H9 (cell line): Measurements from ENCODE around the gene ASB7. TPM values are rescaled to one million over a fixed set of nuclear protein-coding genes. Genes with fewer than 3 reads are reported as not detected.
A peak's percentile ranks its signal among the peaks of the same experiment; 100 is the strongest.

ENCODE experiments used
- DNase-seq: peaks from one replicate; pipeline ENCODE4 v3.0.0-alpha.2; 2017
- H2AFZ ChIP-seq: one replicate; pipeline ENCODE4 v1.6.1; 2013; ENCODE audit warnings: mild to moderate bottlenecking, low read length, control low read depth, moderate library complexity
- H2AK5ac ChIP-seq: 2 replicates; pipeline ENCODE4 v1.6.1; 2013; ENCODE audit warnings: low read length, control low read depth, mixed read lengths; ENCODE audit not compliant: insufficient read length
- H2BK120ac ChIP-seq: one replicate; pipeline ENCODE4 v1.6.1; 2013; ENCODE audit warnings: low read depth, mild to moderate bottlenecking, low read length, control low read depth, inconsistent platforms; ENCODE audit not compliant: poor library complexity, severe bottlenecking
- H2BK12ac ChIP-seq: 2 replicates; pipeline ENCODE4 v1.6.1; 2013; ENCODE audit warnings: low read length, control low read depth, mixed read lengths, low read depth; ENCODE audit not compliant: insufficient read length
- H2BK15ac ChIP-seq: 2 replicates; pipeline ENCODE4 v1.6.1; 2013; ENCODE audit warnings: low read depth, low read length, control low read depth
- H2BK20ac ChIP-seq: one replicate; pipeline ENCODE4 v1.6.1; 2013; ENCODE audit warnings: low read depth, mild to moderate bottlenecking, low read length, control low read depth, inconsistent platforms; ENCODE audit not compliant: poor library complexity, severe bottlenecking
- H2BK5ac ChIP-seq: 2 replicates; pipeline ENCODE4 v1.6.1; 2013; ENCODE audit warnings: low read length, control low read depth, mixed read lengths; ENCODE audit not compliant: insufficient read length
- H3K14ac ChIP-seq: 2 replicates; pipeline ENCODE4 v1.6.1; 2013; ENCODE audit warnings: low read length, control low read depth; ENCODE audit not compliant: insufficient read depth
- H3K18ac ChIP-seq: 2 replicates; pipeline ENCODE4 v1.6.1; 2013; ENCODE audit warnings: low read depth, mild to moderate bottlenecking, mixed read lengths, low read length, control low read depth; ENCODE audit not compliant: insufficient read length
- H3K23ac ChIP-seq: 2 replicates; pipeline ENCODE4 v1.6.1; 2013; ENCODE audit warnings: low read length, control low read depth, mixed read lengths, low read depth; ENCODE audit not compliant: insufficient read length
- H3K23me2 ChIP-seq: 2 replicates; pipeline ENCODE4 v1.6.1; 2013; ENCODE audit warnings: low read depth, mild to moderate bottlenecking, mixed read lengths, low read length, control low read depth; ENCODE audit not compliant: insufficient read length, poor library complexity, severe bottlenecking
- H3K27ac ChIP-seq: 2 replicates; pipeline ENCODE4 v1.5.1; 2013; ENCODE audit warnings: low read length, control low read depth, mixed read lengths, low read depth; ENCODE audit not compliant: insufficient read length
- H3K27me3 ChIP-seq: 2 replicates; pipeline ENCODE4 v1.6.1; 2013; ENCODE audit warnings: low read length, control low read depth, inconsistent platforms; ENCODE audit not compliant: insufficient read depth
- H3K4ac ChIP-seq: 2 replicates; pipeline ENCODE4 v1.6.1; 2013; ENCODE audit warnings: low read depth, mild to moderate bottlenecking, control low read depth, inconsistent platforms, low read length, moderate library complexity
- H3K4me1 ChIP-seq: 2 replicates; pipeline ENCODE4 v1.6.1; 2013; ENCODE audit warnings: low read length, control low read depth, inconsistent platforms; ENCODE audit not compliant: insufficient read depth
- H3K4me2 ChIP-seq: 2 replicates; pipeline ENCODE4 v1.6.1; 2013; ENCODE audit warnings: low read length, control low read depth, mixed read lengths; ENCODE audit not compliant: insufficient read length, insufficient read depth
- H3K56ac ChIP-seq: 2 replicates; pipeline ENCODE4 v1.6.1; 2013; ENCODE audit warnings: low read depth, mild to moderate bottlenecking, mixed read lengths, low read length, control low read depth; ENCODE audit not compliant: insufficient read length
- H3K79me1 ChIP-seq: 2 replicates; pipeline ENCODE4 v1.6.1; 2013; ENCODE audit warnings: low read depth, mild to moderate bottlenecking, moderate library complexity, low read length, control low read depth, inconsistent platforms; ENCODE audit not compliant: insufficient read depth, poor library complexity, severe bottlenecking
- H3K79me2 ChIP-seq: 2 replicates; pipeline ENCODE4 v1.6.1; 2013; ENCODE audit warnings: low read length, control low read depth, inconsistent platforms; ENCODE audit not compliant: insufficient read depth
- H3K9ac ChIP-seq: 2 replicates; pipeline ENCODE4 v1.6.1; 2013; ENCODE audit warnings: low read length, control low read depth, mixed read lengths; ENCODE audit not compliant: insufficient read length; ENCODE audit errors: extremely low read depth
- H3K9me3 ChIP-seq: one replicate; pipeline ENCODE4 v1.6.1; 2013; ENCODE audit warnings: low read depth, low read length, inconsistent platforms; ENCODE audit not compliant: control insufficient read depth
- H3T11ph ChIP-seq: one replicate; pipeline ENCODE4 v1.6.1; 2013; ENCODE audit warnings: mild to moderate bottlenecking, low read length, control low read depth, inconsistent platforms
- H4K20me1 ChIP-seq: one replicate; pipeline ENCODE4 v1.6.1; 2013; ENCODE audit not compliant: control insufficient read depth, insufficient read length, insufficient read depth
- H4K5ac ChIP-seq: 2 replicates; pipeline ENCODE4 v1.6.1; 2013; ENCODE audit warnings: low read depth, mild to moderate bottlenecking, mixed read lengths, low read length, control low read depth; ENCODE audit not compliant: insufficient read length
- H4K8ac ChIP-seq: replicated peaks from 2 replicates; pipeline ENCODE4 v1.6.1; 2013; ENCODE audit warnings: low read length, control low read depth, mixed read lengths, low read depth; ENCODE audit not compliant: insufficient read length
- H4K91ac ChIP-seq: 2 replicates; pipeline ENCODE4 v1.6.1; 2013; ENCODE audit warnings: low read depth, mild to moderate bottlenecking, moderate library complexity, mixed read lengths, low read length, control low read depth; ENCODE audit not compliant: insufficient read length
- H3K27ac Mint-ChIP-seq, 3 experiments: 2 replicates in 2 of 3; 3 replicates in 1 of 3; pipeline ENCODE4 v1.8.0; 2020 to 2021; ENCODE audit warnings: mixed read lengths in 3 of 3, mild to moderate bottlenecking in 1 of 3, moderate library complexity in 1 of 3
- H3K27me3 Mint-ChIP-seq: 2 replicates; pipeline ENCODE4 v1.8.0; 2021; ENCODE audit warnings: low read depth, mild to moderate bottlenecking, moderate library complexity, mixed read lengths
- H3K36me3 Mint-ChIP-seq, 3 experiments: 2 replicates in 2 of 3; 3 replicates in 1 of 3; pipeline ENCODE4 v1.8.0; 2020 to 2021; ENCODE audit warnings: low read depth in 3 of 3, mixed read lengths in 3 of 3; ENCODE audit not compliant: insufficient read depth in 1 of 3
- H3K4me1 Mint-ChIP-seq, 2 experiments: 2 replicates each; pipeline ENCODE4 v1.8.0; 2020; ENCODE audit warnings: mixed read lengths in 2 of 2
- H3K4me3 Mint-ChIP-seq, 2 experiments: 2 replicates in 1 of 2; 3 replicates in 1 of 2; pipeline ENCODE4 v1.8.0; 2020 to 2021; ENCODE audit warnings: mild to moderate bottlenecking in 2 of 2, mixed read lengths in 2 of 2, moderate library complexity in 1 of 2
- H3K9me3 Mint-ChIP-seq, 2 experiments: 2 replicates in 1 of 2; 3 replicates in 1 of 2; pipeline ENCODE4 v1.8.0; 2020; ENCODE audit warnings: mild to moderate bottlenecking in 2 of 2, mixed read lengths in 2 of 2, moderate library complexity in 1 of 2
- WGBS: extraction: QIAGEN DNeasy Blood & Tissue Kit; methylation state at CpG from one replicate; pipeline ENCODE4 v1.1.7; 2013; ENCODE audit warnings: missing lambda C conversion rate, low lambda C conversion rate, mixed read lengths; ENCODE audit not compliant: insufficient read length; ENCODE audit errors: extremely low coverage; 5-methylcytosine and 5-hydroxymethylcytosine counted together
- total RNA-seq: library from RNA; stranded (reverse); gene quantifications from 2 replicates; pipeline ENCODE4 v1.2.1, GENCODE V29; 2021
- TF ChIP-seq, protein P1 (sequence below): fragments of 200-600 bp; sonication (generic); conservative IDR thresholded peaks from 3 replicates; pipeline ENCODE4 v1.8.0; 2021; ENCODE audit warnings: antibody characterized with exemption, mild to moderate bottlenecking

Gene ASB7
- total RNA-seq, 1 experiment from 2014 or later, result 12.8 TPM

- Histone ChIP-seq H3K79me2 (no peaks in the 10 kb centered on the region), H3K9ac (no peak overlapping the region), H3K4me2 (no peak overlapping the region), H2BK15ac (no peak overlapping the region), H3K14ac (no peak overlapping the region), H2BK20ac (no peak overlapping the region), H2BK5ac (no peak overlapping the region), H3K4me1 (no peaks in the 10 kb centered on the region), H3K27ac (no peak overlapping the region), H4K91ac (no peak overlapping the region), H3K27me3 (no peaks in the 10 kb centered on the region), H3K9me3 (no peaks in the 10 kb centered on the region), H3T11ph (no peak overlapping the region), H2BK12ac (no peak overlapping the region), H3K56ac (no peak overlapping the region), H2AK5ac (no peak overlapping the region), H4K20me1 (no peaks in the 10 kb centered on the region), H4K8ac (no peak overlapping the region), H4K5ac (no peak overlapping the region), H3K4ac (no peak overlapping the region), H2BK120ac (no peak overlapping the region), H3K18ac (no peak overlapping the region), H2AFZ (no peak overlapping the region), H3K79me1 (no peaks in the 10 kb centered on the region), H3K23me2 (no peaks in the 10 kb centered on the region), H3K23ac (no peak overlapping the region)
- TF ChIP-seq, protein P1, sequence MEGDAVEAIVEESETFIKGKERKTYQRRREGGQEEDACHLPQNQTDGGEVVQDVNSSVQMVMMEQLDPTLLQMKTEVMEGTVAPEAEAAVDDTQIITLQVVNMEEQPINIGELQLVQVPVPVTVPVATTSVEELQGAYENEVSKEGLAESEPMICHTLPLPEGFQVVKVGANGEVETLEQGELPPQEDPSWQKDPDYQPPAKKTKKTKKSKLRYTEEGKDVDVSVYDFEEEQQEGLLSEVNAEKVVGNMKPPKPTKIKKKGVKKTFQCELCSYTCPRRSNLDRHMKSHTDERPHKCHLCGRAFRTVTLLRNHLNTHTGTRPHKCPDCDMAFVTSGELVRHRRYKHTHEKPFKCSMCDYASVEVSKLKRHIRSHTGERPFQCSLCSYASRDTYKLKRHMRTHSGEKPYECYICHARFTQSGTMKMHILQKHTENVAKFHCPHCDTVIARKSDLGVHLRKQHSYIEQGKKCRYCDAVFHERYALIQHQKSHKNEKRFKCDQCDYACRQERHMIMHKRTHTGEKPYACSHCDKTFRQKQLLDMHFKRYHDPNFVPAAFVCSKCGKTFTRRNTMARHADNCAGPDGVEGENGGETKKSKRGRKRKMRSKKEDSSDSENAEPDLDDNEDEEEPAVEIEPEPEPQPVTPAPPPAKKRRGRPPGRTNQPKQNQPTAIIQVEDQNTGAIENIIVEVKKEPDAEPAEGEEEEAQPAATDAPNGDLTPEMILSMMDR, result peak; percentile 53; the same call in 2 of the 3 replicates
- H3K4me3 Mint-ChIP-seq, result no peak overlapping the region
- no peaks in the 10 kb centered on the region; a peak in 1 of 7 replicates for H3K36me3 Mint-ChIP-seq
- H3K27ac Mint-ChIP-seq, result no peak overlapping the region
- H3K9me3 Mint-ChIP-seq, result no peaks in the 10 kb centered on the region
- peak; percentile 79 for DNase-seq
- peaks cover 9 to 14% of the 10 kb centered on the region in 2 experiments for H3K4me1 Mint-ChIP-seq
- peaks cover under 1% of the 10 kb centered on the region; the same call in 1 of the 2 replicates for H3K27me3 Mint-ChIP-seq
- no CpG with 5 or more reads among the region's 13 CpGs for WGBS
Observed at GRCh38 chr15:100663086-100663914, 60.9 kb downstream of the ASB7 start.
